OCI-LY1 (cell line): ENCODE measurements around the gene PLA2G2E.

Experiments used
- H2AFZ ChIP-seq: fragments of 200-600 bp; sonication (generic), shearing (Covaris generic); 2 replicates; pipeline ENCODE4 v1.6.0; 2014; ENCODE audit warnings: antibody characterized with exemption, mild to moderate bottlenecking, low read length
- H3F3A ChIP-seq: fragments of 200-600 bp; sonication (generic), shearing (Covaris generic); 2 replicates; pipeline ENCODE4 v1.6.0; 2014; ENCODE audit warnings: mild to moderate bottlenecking, antibody characterized with exemption, low read length, moderate library complexity; ENCODE audit not compliant: insufficient read depth
- H3K27ac ChIP-seq: fragments of 200-600 bp; sonication (generic); 2 replicates; pipeline ENCODE4 v1.5.1; 2014; ENCODE audit warnings: low read length, mixed run types, mild to moderate bottlenecking, low read depth; ENCODE audit not compliant: poor library complexity, severe bottlenecking
- H3K27me3 ChIP-seq: fragments of 200-600 bp; sonication (generic); 2 replicates; pipeline ENCODE4 v1.6.0; 2014; ENCODE audit warnings: antibody characterized with exemption, mild to moderate bottlenecking, low read length, moderate library complexity; ENCODE audit not compliant: insufficient read depth
- H3K36me3 ChIP-seq: fragments of 200-600 bp; sonication (generic); 2 replicates; pipeline ENCODE4 v1.6.1; 2014; ENCODE audit warnings: mild to moderate bottlenecking, antibody characterized with exemption, low read length, moderate library complexity, mixed read lengths; ENCODE audit not compliant: insufficient read depth
- H3K4me1 ChIP-seq: fragments of 200-600 bp; sonication (generic); 2 replicates; pipeline ENCODE4 v1.5.1; 2014; ENCODE audit warnings: mild to moderate bottlenecking, low read length, moderate library complexity; ENCODE audit not compliant: insufficient read depth, severe bottlenecking
- H3K4me2 ChIP-seq: fragments of 200-600 bp; sonication (generic), shearing (Covaris generic); 2 replicates; pipeline ENCODE4 v1.6.1; 2014; ENCODE audit warnings: low read length
- H3K4me3 ChIP-seq: fragments of 200-600 bp; sonication (generic); 2 replicates; pipeline ENCODE4 v1.5.1; 2014; ENCODE audit warnings: low read length, low read depth, mild to moderate bottlenecking, mixed read lengths; ENCODE audit not compliant: poor library complexity, severe bottlenecking
- H3K79me2 ChIP-seq: fragments of 200-600 bp; shearing (Covaris generic); 2 replicates; pipeline ENCODE4 v1.6.1; 2016; ENCODE audit warnings: mixed run types, low read length, mixed read lengths; ENCODE audit not compliant: insufficient read depth
- H3K9ac ChIP-seq: fragments of 200-600 bp; sonication (generic), shearing (Covaris generic); 2 replicates; pipeline ENCODE4 v1.6.1; 2014; ENCODE audit warnings: mild to moderate bottlenecking, low read length, mixed read lengths
- H3K9me2 ChIP-seq: fragments of 200-600 bp; sonication (generic), shearing (Covaris generic); 2 replicates; pipeline ENCODE4 v1.6.1; 2014; ENCODE audit warnings: low read depth, mild to moderate bottlenecking, low read length, mixed read lengths
- H3K9me3 ChIP-seq: fragments of 200-600 bp; shearing (Covaris generic); 2 replicates; pipeline ENCODE4 v1.6.1; 2014; ENCODE audit warnings: low read length, mixed read lengths
- H4K20me1 ChIP-seq: fragments of 200-600 bp; sonication (generic), shearing (Covaris generic); 2 replicates; pipeline ENCODE4 v1.6.0; 2016; ENCODE audit warnings: mild to moderate bottlenecking, low read length; ENCODE audit not compliant: insufficient read depth
- CTCF ChIP-seq: fragments of 200-600 bp; sonication (generic), shearing (Covaris generic); IDR thresholded peaks from 2 replicates; pipeline ENCODE4 v1.5.1; 2017; ENCODE audit warnings: mild to moderate bottlenecking, antibody characterized with exemption, low read length, moderate library complexity, mixed read lengths
- EZH2 ChIP-seq: fragments of 200-600 bp; sonication (generic), shearing (Covaris generic); IDR thresholded peaks from 2 replicates; pipeline ENCODE4 v1.8.0; 2017; ENCODE audit warnings: borderline replicate concordance, mixed run types, mild to moderate bottlenecking, antibody characterized with exemption, low read length, moderate library complexity, mixed read lengths

Gene PLA2G2E

GRCh38 chr1:19894218-19894617, 29.2 kb downstream of the PLA2G2E start:
- Histone ChIP-seq H2AFZ (no peak overlapping the region), H3K79me2 (peaks cover 4% of the 10 kb centered on the region), H3K4me2 (no peak overlapping the region), H4K20me1 (peaks cover 2% of the 10 kb centered on the region; the same call in 1 of the 2 replicates), H3F3A (no peaks in the 10 kb centered on the region), H3K9ac (no peak overlapping the region), H3K9me3 (no peaks in the 10 kb centered on the region), H3K36me3 (peaks cover 89% of the 10 kb centered on the region), H3K4me3 (no peak overlapping the region), H3K27ac (no peak overlapping the region), H3K27me3 (no peaks in the 10 kb centered on the region), H3K4me1 (no peaks in the 10 kb centered on the region), H3K9me2 (no peaks in the 10 kb centered on the region)
- TF ChIP-seq CTCF (no peak), EZH2 (no peak)

- Histone ChIP-seq H3K4me2 (no peak overlapping the region), H2AFZ (no peak overlapping the region), H3K36me3 (peaks cover 83% of the 10 kb centered on the region), H3K27me3 (no peaks in the 10 kb centered on the region), H3K9me2 (no peaks in the 10 kb centered on the region), H3K9me3 (no peaks in the 10 kb centered on the region), H3K79me2 (peaks cover 9% of the 10 kb centered on the region), H3K4me1 (no peaks in the 10 kb centered on the region), H4K20me1 (peaks cover 3% of the 10 kb centered on the region; the same call in 1 of the 2 replicates), H3K4me3 (no peak overlapping the region), H3K27ac (no peak overlapping the region), H3F3A (no peaks in the 10 kb centered on the region), H3K9ac (no peak overlapping the region)
- TF ChIP-seq CTCF (no peak), EZH2 (no peak)
These were observed 29.7 kb downstream of the PLA2G2E start for GRCh38 chr1:19893687-19894086.

- Histone ChIP-seq H3K4me3 (no peak overlapping the region), H2AFZ (no peak overlapping the region), H3K4me2 (no peak overlapping the region), H3K79me2 (peaks cover 18% of the 10 kb centered on the region), H3K9me3 (no peaks in the 10 kb centered on the region), H3K27me3 (no peaks in the 10 kb centered on the region), H3K9ac (no peak overlapping the region), H4K20me1 (peaks cover 3% of the 10 kb centered on the region; the same call in 1 of the 2 replicates), H3K4me1 (no peaks in the 10 kb centered on the region), H3K9me2 (no peaks in the 10 kb centered on the region), H3K36me3 (peaks cover 77% of the 10 kb centered on the region), H3F3A (no peaks in the 10 kb centered on the region), H3K27ac (no peak overlapping the region)
- TF ChIP-seq CTCF (no peak), EZH2 (no peak)
These were observed 30.7 kb downstream of the PLA2G2E start for GRCh38 chr1:19892628-19893168.
